Gastrocnemius medialis (tissue), 4 donors: ENCODE results near the gene DUSP16. TPM values are rescaled to one million over a fixed set of nuclear protein-coding genes. Genes with fewer than 3 reads are reported as not detected.
A peak's percentile ranks its signal among the peaks of the same experiment; 100 is the strongest.

Experiments
- ATAC-seq, 2 donors: fragments of 150-250 bp; one replicate each; pipeline ENCODE4 v1.9.1; 2016
- DNase-seq, 2 donors: peaks; one replicate each; pipeline ENCODE4 v3.0.0-alpha.2; 2019
- H3K27ac ChIP-seq, 4 donors: fragments of 200-600 bp; sonication (generic); 1 replicate in 1 of 4; 2 replicates in 3 of 4; pipeline ENCODE4 v1.5.1; 2016 to 2018; ENCODE audit warnings: mild to moderate bottlenecking in 2 of 4, moderate library complexity in 1 of 4
- H3K27me3 ChIP-seq, 3 donors: fragments of 200-600 bp; sonication (generic) in 2 of 3; 1 replicate in 1 of 3; 2 replicates in 2 of 3; pipeline versions ENCODE4 v1.5.1 to v1.6.0; 2016 to 2019; ENCODE audit warnings: mild to moderate bottlenecking in 1 of 3, moderate library complexity in 1 of 3
- H3K36me3 ChIP-seq, 2 donors: fragments of 200-600 bp; sonication (generic) in 1 of 2; one replicate each; pipeline ENCODE4 v1.5.1; 2017 to 2018
- H3K4me1 ChIP-seq, 2 donors: fragments of 200-600 bp; sonication (generic) in 1 of 2; one replicate each; pipeline ENCODE4 v1.5.1; 2016 to 2017; ENCODE audit warnings: mild to moderate bottlenecking in 2 of 2
- H3K4me3 ChIP-seq, 4 donors: fragments of 200-600 bp; sonication (generic) in 3 of 4; 1 replicate in 1 of 4; 2 replicates in 3 of 4; pipeline ENCODE4 v1.5.1; 2016 to 2019; ENCODE audit warnings: mild to moderate bottlenecking in 2 of 4
- H3K9me3 ChIP-seq, 3 donors: fragments of 200-600 bp; sonication (generic) in 2 of 3; 1 replicate in 1 of 3; 2 replicates in 2 of 3; pipeline ENCODE4 v1.5.1; 2016 to 2019
- POLR2A ChIP-seq, 2 donors: fragments of 450-650 bp; IDR thresholded peaks; one replicate each; pipeline ENCODE4 v1.6.1; 2017; ENCODE audit warnings: antibody characterized with exemption in 2 of 2, mild to moderate bottlenecking in 2 of 2, moderate library complexity in 2 of 2
- in situ Hi-C, 4 donors: fragments of 200-750 bp; cut with MboI; loops; one replicate each; pipeline versions ENCODE4 v1.15.0 to v1.8.0; 2017; ENCODE audit warnings: low sequenced_read_pairs in 4 of 4
- intact Hi-C: fragments of 100-400 bp; cut with DNase I; formaldehyde crosslinking; loops from one replicate; pipeline ENCODE4 v1.15.1; 2023; ENCODE audit warnings: low total_unique reads
- total RNA-seq, 4 donors: library from RNA; depleted of rRNA; stranded (reverse); fragments of >200 nt; gene quantifications; one replicate each; pipeline versions ENCODE4 v1.1.0 to v1.2.3, GENCODE V29; 2016
- TF ChIP-seq, protein P1 (sequence below), 5 experiments: fragments of 450-650 bp in 3 of 5; fragments of 200-600 bp in 2 of 5; sonication (generic) in 2 of 5; IDR thresholded peaks in 4 of 5; conservative IDR thresholded peaks in 1 of 5; 1 replicate in 4 of 5; 2 replicates in 1 of 5; pipeline ENCODE4 v1.5.1; 2016 to 2019; ENCODE audit warnings: antibody characterized with exemption in 5 of 5, mild to moderate bottlenecking in 3 of 5, moderate library complexity in 3 of 5

The DUSP16 gene
- total RNA-seq, 4 donors from 2014 or later, result 10.9 to 15.7 (median 13.3) TPM

DNA sequence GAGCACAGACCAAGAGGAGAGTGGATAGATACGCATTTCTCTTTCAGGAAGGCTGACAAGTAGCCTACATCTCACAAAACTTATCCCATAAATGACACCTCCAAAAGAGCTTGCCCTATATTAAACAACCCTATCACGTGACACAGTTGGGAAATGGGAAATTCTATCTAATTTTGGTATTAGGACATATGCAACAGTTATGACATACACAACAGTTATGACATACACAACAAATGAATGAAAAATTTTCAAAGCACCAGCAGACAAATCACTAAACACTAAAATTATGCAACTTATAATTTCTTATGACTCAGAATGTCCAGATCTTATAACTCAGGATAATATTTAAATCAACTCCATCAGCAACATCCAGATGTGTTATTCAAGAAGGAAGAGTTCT, 54.1 kb downstream of the DUSP16 start:
- H3K4me3 ChIP-seq, result no peak overlapping the region
- no peaks in the 10 kb centered on the region for H3K36me3 ChIP-seq
- in situ Hi-C loops, result loop anchor here in 1 of 4 donors (10.0 kb wide), 1 partner anchor 196 kb away; no protein-coding TSS in a partner anchor
- H3K4me1 ChIP-seq, result peaks cover 61 to 64% of the 10 kb centered on the region in 2 donors
- H3K27ac ChIP-seq, result peak overlapping the region; percentile 24 to 74 (median 48)
- ATAC-seq, result peak in 1 of 2 donors; percentile 34
- no peaks in the 10 kb centered on the region for H3K9me3 ChIP-seq
- TF ChIP-seq POLR2A (IDR thresholded peaks at IDR 0.05), result no peak
- TF ChIP-seq, protein P1, sequence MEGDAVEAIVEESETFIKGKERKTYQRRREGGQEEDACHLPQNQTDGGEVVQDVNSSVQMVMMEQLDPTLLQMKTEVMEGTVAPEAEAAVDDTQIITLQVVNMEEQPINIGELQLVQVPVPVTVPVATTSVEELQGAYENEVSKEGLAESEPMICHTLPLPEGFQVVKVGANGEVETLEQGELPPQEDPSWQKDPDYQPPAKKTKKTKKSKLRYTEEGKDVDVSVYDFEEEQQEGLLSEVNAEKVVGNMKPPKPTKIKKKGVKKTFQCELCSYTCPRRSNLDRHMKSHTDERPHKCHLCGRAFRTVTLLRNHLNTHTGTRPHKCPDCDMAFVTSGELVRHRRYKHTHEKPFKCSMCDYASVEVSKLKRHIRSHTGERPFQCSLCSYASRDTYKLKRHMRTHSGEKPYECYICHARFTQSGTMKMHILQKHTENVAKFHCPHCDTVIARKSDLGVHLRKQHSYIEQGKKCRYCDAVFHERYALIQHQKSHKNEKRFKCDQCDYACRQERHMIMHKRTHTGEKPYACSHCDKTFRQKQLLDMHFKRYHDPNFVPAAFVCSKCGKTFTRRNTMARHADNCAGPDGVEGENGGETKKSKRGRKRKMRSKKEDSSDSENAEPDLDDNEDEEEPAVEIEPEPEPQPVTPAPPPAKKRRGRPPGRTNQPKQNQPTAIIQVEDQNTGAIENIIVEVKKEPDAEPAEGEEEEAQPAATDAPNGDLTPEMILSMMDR (IDR thresholded peaks at IDR 0.05 in 4 of 5, conservative IDR thresholded peaks at IDR 0.05 in 1 of 5), result no peak
- intact Hi-C loops, result loop anchor here (5.0 kb wide), 2 partner anchors 54 to 104 kb away; partner anchors contain the start of genes CREBL2 and DUSP16
- H3K27me3 ChIP-seq, result no peaks in the 10 kb centered on the region
- DNase-seq, result no peak

DNA sequence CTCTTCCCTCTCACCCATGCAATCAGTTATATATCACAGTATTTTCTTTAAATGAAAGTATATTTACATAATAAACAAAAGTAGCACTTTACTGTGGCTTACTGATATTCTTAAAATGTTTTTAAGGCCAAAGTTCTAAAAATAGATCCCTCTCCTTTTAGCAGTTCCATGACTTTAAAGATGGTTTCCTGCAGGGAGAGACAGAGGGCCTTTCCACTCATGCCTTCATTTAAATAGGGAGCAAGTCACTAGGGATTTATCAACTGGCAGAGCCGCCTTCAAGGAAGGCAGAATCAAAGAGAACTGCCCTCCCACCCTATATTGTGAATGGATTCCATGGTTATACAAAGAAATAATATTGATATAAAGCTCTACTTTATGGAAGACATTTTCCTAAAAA, 55.5 kb downstream of the DUSP16 start:
- peaks cover 48 to 55% of the 10 kb centered on the region in 2 donors for H3K4me1 ChIP-seq
- in situ Hi-C loops, result loop anchor here in 1 of 4 donors (10.0 kb wide), 1 partner anchor 198 kb away; no protein-coding TSS in a partner anchor
- no peak for ATAC-seq

DNA sequence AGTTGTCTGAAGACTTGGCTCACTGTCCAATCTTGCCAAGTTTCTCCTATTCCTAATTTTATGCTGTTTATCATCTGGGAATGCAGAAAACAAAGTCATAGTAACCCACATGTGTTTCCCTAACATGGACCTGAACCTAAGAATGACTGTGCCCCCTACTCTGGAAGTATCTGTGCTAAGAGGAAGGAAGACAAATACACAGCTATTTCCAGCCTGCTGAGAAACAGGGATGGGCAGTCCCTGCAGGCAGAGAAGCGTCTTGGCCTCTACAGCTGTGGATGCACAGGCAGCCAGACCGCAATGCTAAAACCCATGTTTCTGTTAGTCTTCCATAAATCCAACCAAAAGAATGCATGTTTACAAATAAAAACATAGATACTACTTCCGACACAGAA, 56.2 kb downstream of the DUSP16 start:
- H3K27me3 ChIP-seq, result no peaks in the 10 kb centered on the region
- H3K36me3 ChIP-seq, result no peaks in the 10 kb centered on the region
- H3K9me3 ChIP-seq, result no peaks in the 10 kb centered on the region
- H3K27ac ChIP-seq, result peak overlapping the region; percentile 50 to 77 (median 72)
- peaks cover 48 to 57% of the 10 kb centered on the region in 2 donors for H3K4me1 ChIP-seq
- TF ChIP-seq POLR2A (IDR thresholded peaks at IDR 0.05), result no peak
- TF ChIP-seq, protein P1 (IDR thresholded peaks at IDR 0.05 in 4 of 5, conservative IDR thresholded peaks at IDR 0.05 in 1 of 5), result no peak
- intact Hi-C loops, result loop anchor here (5.0 kb wide), 2 partner anchors 56 to 106 kb away; partner anchors contain the start of genes CREBL2 and DUSP16
- DNase-seq, result no peak
- H3K4me3 ChIP-seq, result peak overlapping the region; percentile 18 to 44 (median 30)
- in situ Hi-C loops, result loop anchor here in 1 of 4 donors (10.0 kb wide), 1 partner anchor 198 kb away; no protein-coding TSS in a partner anchor
- peak; percentile 55 to 74 for ATAC-seq

More for the DNA sequence above, 55.5 kb downstream of the DUSP16 start:
- H3K9me3 ChIP-seq, result no peaks in the 10 kb centered on the region
- H3K36me3 ChIP-seq, result no peaks in the 10 kb centered on the region
- peak overlapping the region; percentile 50 to 77 (median 72) for H3K27ac ChIP-seq
- no peak for DNase-seq
- TF ChIP-seq, protein P1 (IDR thresholded peaks at IDR 0.05 in 4 of 5, conservative IDR thresholded peaks at IDR 0.05 in 1 of 5), result no peak
- no peak for TF ChIP-seq POLR2A (IDR thresholded peaks at IDR 0.05)
- no peaks in the 10 kb centered on the region for H3K27me3 ChIP-seq
- H3K4me3 ChIP-seq, result no peak overlapping the region
- intact Hi-C loops, result loop anchor here (5.0 kb wide), 2 partner anchors 55 to 105 kb away; partner anchors contain the start of genes CREBL2 and DUSP16

DNA sequence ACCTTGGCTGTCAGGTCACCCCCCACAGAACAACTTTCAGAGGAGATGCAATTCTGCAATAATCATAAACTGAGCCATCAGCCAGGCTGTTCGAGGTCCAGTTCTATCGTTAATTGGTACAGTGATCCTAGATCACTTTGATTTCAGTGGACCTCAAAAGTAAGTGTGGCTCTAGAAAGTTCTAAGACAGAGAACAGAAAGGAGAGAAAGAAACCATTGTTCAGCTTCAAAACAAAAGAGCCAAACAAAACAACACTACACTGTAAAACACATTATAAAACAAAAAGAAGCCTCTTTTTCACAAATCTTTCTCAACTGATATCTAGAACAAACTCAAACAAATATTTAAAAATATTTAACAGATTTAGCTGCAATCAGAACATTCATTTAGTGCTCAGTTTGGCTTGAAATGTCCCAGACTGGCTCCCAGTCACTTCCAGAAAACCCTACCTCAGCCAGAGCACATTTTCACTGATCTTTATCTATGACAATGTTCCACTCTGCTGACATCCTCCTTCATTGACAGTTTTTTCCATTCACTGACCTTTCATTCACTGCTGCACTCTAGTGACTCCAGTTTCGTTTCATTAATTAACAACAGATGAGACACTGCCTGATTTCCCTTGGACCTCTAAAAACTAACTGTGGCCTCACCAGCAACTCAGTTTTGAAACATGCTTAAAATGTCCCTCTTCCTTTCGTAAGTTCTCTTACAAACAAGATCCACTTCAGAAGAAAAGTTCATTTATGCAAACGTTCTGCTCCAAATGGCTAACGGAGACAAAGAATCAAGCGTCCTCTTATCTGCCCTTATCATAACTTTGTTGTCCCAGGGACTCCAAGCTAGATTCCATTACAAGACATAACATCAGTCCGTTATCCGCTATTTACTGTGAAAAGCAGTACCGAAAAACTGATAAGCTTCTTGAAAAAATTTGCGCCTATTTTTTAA, 56.8 kb downstream of the DUSP16 start:
- Histone ChIP-seq H3K36me3 (no peaks in the 10 kb centered on the region), H3K27ac (peak overlapping the region; percentile 50 to 77 (median 72)), H3K4me3 (peak overlapping the region; percentile 18 to 44 (median 30)), H3K27me3 (no peaks in the 10 kb centered on the region), H3K4me1 (peaks cover 48 to 57% of the 10 kb centered on the region in 2 donors), H3K9me3 (no peaks in the 10 kb centered on the region)
- in situ Hi-C loops (loop anchor here in 1 of 4 donors (10.0 kb wide), 1 partner anchor 199 kb away; no protein-coding TSS in a partner anchor), intact Hi-C loops (loop anchor here (5.0 kb wide), 2 partner anchors 56 to 106 kb away; partner anchors contain the start of genes CREBL2 and DUSP16)
- TF ChIP-seq, protein P1 (IDR thresholded peaks at IDR 0.05 in 4 of 5, conservative IDR thresholded peaks at IDR 0.05 in 1 of 5), result no peak
- TF ChIP-seq POLR2A (IDR thresholded peaks at IDR 0.05), result no peak
- DNase-seq (no peak), ATAC-seq (peak; percentile 45 to 65)
